HepG2 (cell line): ENCODE results near the gene ESRRG. TPM values are rescaled to one million over a fixed set of nuclear protein-coding genes. Genes with fewer than 3 reads are reported as not detected.

ENCODE experiments used
- ATAC-seq: fragments of 200-7000 bp; cut with Tn5 transposase; 3 replicates; pipeline ENCODE4 v1.9.1; 2020; ENCODE audit warnings: mild to moderate bottlenecking, moderate library complexity
- BruUV-seq: library from RNA; stranded (reverse); fragments of 400-500 nt; replicated peaks from 2 replicates; lab custom pipeline; 2021; lab: Mats Ljungman, UMichigan
- CTCF ChIA-PET: fragments of 300-600 bp; formaldehyde crosslinking; extraction: SDS; loops from one replicate; lab custom pipeline; 2021; ENCODE audit warnings: low total read pairs, inconsistent platforms, low intra/inter-chr PET ratio; lab: Yijun Ruan, JAX
- POLR2A ChIA-PET: fragments of 350-600 bp; sonication (Branson Sonifier 250); formaldehyde crosslinking; loops from one replicate; lab custom pipeline; 2020; ENCODE audit warnings: antibody characterized with exemption, inconsistent platforms; lab: Yijun Ruan, JAX
- DNase-seq: peaks from one replicate; pipeline ENCODE4 v3.0.0-alpha.2; 2015; ENCODE audit warnings: low spot score
- FAIRE-seq: peaks from 3 replicates; lab custom pipeline; 2011; peaks lifted over from hg19 to GRCh38; lab: Jason Lieb, UNC
- H2AFZ ChIP-seq: one replicate; pipeline ENCODE4 v1.6.1; 2011; ENCODE audit warnings: low read length, inconsistent platforms
- H3K27ac ChIP-seq: fragments of 300-600 bp; 3 replicates; pipeline ENCODE4 v1.8.0; 2011; ENCODE audit warnings: mixed run types, mild to moderate bottlenecking, mixed read lengths, low read length, inconsistent platforms; ENCODE audit not compliant: insufficient read depth; ENCODE audit errors: extremely low read length
- H3K27me3 ChIP-seq, 2 experiments: fragments of 200-600 bp in 1 of 2; 2 replicates in 1 of 2; 3 replicates in 1 of 2; pipeline versions ENCODE4 v1.6.0 to v1.8.0; 2011; ENCODE audit warnings: low read length in 2 of 2, mild to moderate bottlenecking in 2 of 2, moderate library complexity in 2 of 2, inconsistent platforms in 1 of 2; ENCODE audit not compliant: insufficient read depth in 2 of 2, control insufficient read depth in 1 of 2
- H3K36me3 ChIP-seq, 2 experiments: fragments of 200-600 bp in 1 of 2; replicated peaks in 1 of 2; 2 replicates in 1 of 2; 3 replicates in 1 of 2; pipeline versions ENCODE4 v1.5.1 to v1.8.0; 2011; ENCODE audit warnings: low read length in 2 of 2, inconsistent platforms in 1 of 2; ENCODE audit not compliant: insufficient read depth in 2 of 2, control insufficient read depth in 1 of 2
- H3K4me1 ChIP-seq: 2 replicates; pipeline ENCODE4 v1.5.1; 2012; ENCODE audit warnings: low read length, inconsistent platforms; ENCODE audit not compliant: insufficient read depth
- H3K4me2 ChIP-seq: 2 replicates; pipeline ENCODE4 v1.6.0; 2011; ENCODE audit warnings: low read depth, low read length, inconsistent platforms
- H3K4me3 ChIP-seq, 3 experiments: fragments of 200-600 bp in 1 of 3; sonication (generic), shearing (Covaris generic) in 1 of 3; replicated peaks in 1 of 3; 2 replicates each; pipeline ENCODE4 v1.5.1; 2011 to 2016; ENCODE audit warnings: low read length in 3 of 3, inconsistent platforms in 2 of 3, low read depth in 2 of 3, mild to moderate bottlenecking in 2 of 3, control low read depth in 1 of 3, mixed read lengths in 1 of 3; ENCODE audit not compliant: insufficient read depth in 1 of 3
- H3K79me2 ChIP-seq: one replicate; pipeline ENCODE4 v1.6.1; 2011; ENCODE audit warnings: low read length, inconsistent platforms; ENCODE audit not compliant: insufficient read depth
- H3K9ac ChIP-seq: 2 replicates; pipeline ENCODE4 v1.6.0; 2011; ENCODE audit warnings: mild to moderate bottlenecking, low read depth, low read length, inconsistent platforms; ENCODE audit not compliant: insufficient read depth
- H3K9me3 ChIP-seq: 2 replicates; pipeline ENCODE4 v1.5.1; 2012; ENCODE audit warnings: mild to moderate bottlenecking, low read length
- H4K20me1 ChIP-seq: 2 replicates; pipeline ENCODE4 v1.6.0; 2011; ENCODE audit warnings: inconsistent platforms, mild to moderate bottlenecking, low read length, moderate library complexity; ENCODE audit not compliant: insufficient read depth
- DNMT1 ChIP-seq: sonication (generic); formaldehyde crosslinking; IDR thresholded peaks from 2 replicates; pipeline ENCODE4 v1.5.1; 2020; ENCODE audit warnings: mild to moderate bottlenecking, missing genetic modification reagents
- FOXO4 ChIP-seq: sonication (generic); formaldehyde crosslinking; conservative IDR thresholded peaks from 2 replicates; pipeline ENCODE4 v1.8.1; 2023; ENCODE audit warnings: missing genetic modification reagents
- GMEB1 ChIP-seq: sonication (generic); formaldehyde crosslinking; IDR thresholded peaks from 2 replicates; pipeline ENCODE4 v1.5.1; 2020; ENCODE audit warnings: missing genetic modification reagents, mild to moderate bottlenecking, borderline replicate concordance
- GPBP1L1 ChIP-seq: sonication (generic); formaldehyde crosslinking; IDR thresholded peaks from 2 replicates; pipeline ENCODE4 v1.5.0; 2020; ENCODE audit warnings: mild to moderate bottlenecking, missing genetic modification reagents
- GPN1 ChIP-seq: sonication (generic); formaldehyde crosslinking; IDR thresholded peaks from 2 replicates; pipeline ENCODE4 v1.5.1; 2020; ENCODE audit warnings: missing genetic modification reagents, borderline replicate concordance
- GZF1 ChIP-seq: sonication (generic); formaldehyde crosslinking; IDR thresholded peaks from 2 replicates; pipeline ENCODE4 v1.5.1; 2020; ENCODE audit warnings: mild to moderate bottlenecking, missing genetic modification reagents
- HMGXB4 ChIP-seq, 2 experiments: sonication (generic) in 1 of 2; formaldehyde crosslinking in 1 of 2; IDR thresholded peaks; 2 replicates each; pipeline versions ENCODE4 v1.4.0 to v1.6.1; 2018 to 2020; ENCODE audit warnings: missing genetic modification reagents in 2 of 2, borderline replicate concordance in 1 of 2, low read depth in 1 of 2, mild to moderate bottlenecking in 1 of 2, missing biosample characterization in 1 of 2
- IKZF4 ChIP-seq: sonication (generic); formaldehyde crosslinking; IDR thresholded peaks from 2 replicates; pipeline ENCODE4 v1.5.1; 2020; ENCODE audit warnings: borderline replicate concordance, mild to moderate bottlenecking, low read depth, missing genetic modification reagents; ENCODE audit errors: not compliant biosample characterization
- RELA ChIP-seq: sonication (generic); formaldehyde crosslinking; IDR thresholded peaks from 2 replicates; pipeline ENCODE4 v1.4.0; 2020; ENCODE audit warnings: missing genetic modification reagents
- ZBTB33 ChIP-seq: sonication (generic); formaldehyde crosslinking; IDR thresholded peaks from 2 replicates; pipeline ENCODE4 v1.4.0; 2020; ENCODE audit warnings: missing genetic modification reagents
- ZFP37 ChIP-seq: sonication (generic); formaldehyde crosslinking; IDR thresholded peaks from 2 replicates; pipeline ENCODE4 v1.4.0; 2020; ENCODE audit warnings: missing genetic modification reagents, borderline replicate concordance
- ZFP91 ChIP-seq: sonication (generic); formaldehyde crosslinking; IDR thresholded peaks from 2 replicates; pipeline ENCODE4 v1.9.0; 2022; ENCODE audit warnings: missing genetic modification reagents, mild to moderate bottlenecking, borderline replicate concordance
- ZMYM4 ChIP-seq: sonication (generic); formaldehyde crosslinking; IDR thresholded peaks from 2 replicates; pipeline ENCODE4 v1.8.1; 2023; ENCODE audit warnings: mild to moderate bottlenecking, missing genetic modification reagents
- ZNF235 ChIP-seq: sonication (generic); formaldehyde crosslinking; IDR thresholded peaks from 2 replicates; pipeline ENCODE4 v1.8.1; 2023; ENCODE audit warnings: mild to moderate bottlenecking, missing genetic modification reagents, borderline replicate concordance
- WGBS: methylation state at CpG from one replicate; pipeline ENCODE4 v1.1.6; 2017; ENCODE audit warnings: low lambda C conversion rate; 5-methylcytosine and 5-hydroxymethylcytosine counted together
- in situ Hi-C: cut with HindIII; loops from 2 replicates; pipeline ENCODE4 v1.10.0; 2017; ENCODE audit warnings: low pct_unique_long_range_greater_than_20kb; ENCODE audit not compliant: extremely low pct_ligation_motif_present
- intact Hi-C: fragments of 100-400 bp; cut with micrococcal nuclease; formaldehyde crosslinking; loops from one replicate; pipeline ENCODE4 v1.10.0; 2022; ENCODE audit not compliant: unreplicated experiment
- polyA plus RNA-seq, 8 experiments: library from polyadenylated mRNA; depleted of rRNA in 3 of 8; stranded (reverse) in 7 of 8; unstranded in 1 of 8; fragments of >200 nt; fragmentation: Illumina TruSeq in 4 of 8; extraction: Trizol in 4 of 8; gene quantifications; 2 replicates each; pipeline versions ENCODE4 v1.2.1 to v1.2.3, GENCODE V29; 2011 to 2016; ENCODE audit warnings: low read depth in 4 of 8, missing spikeins in 1 of 8, mixed read lengths in 1 of 8; ENCODE audit not compliant: insufficient read depth in 1 of 8
- total RNA-seq, 5 experiments: library from RNA; depleted of rRNA; stranded (reverse); fragments of >200 nt; fragmentation: Illumina TruSeq; extraction: Trizol; gene quantifications; 2 replicates each; pipeline ENCODE4 v1.2.3, GENCODE V29; 2016; ENCODE audit warnings: low read depth in 1 of 5

The ESRRG gene
- total and polyA plus RNA-seq, 2 of the 13 experiments (the other 11 are each of a cell fraction or from before 2014, with no cell fraction given), result not detected

- Histone ChIP-seq H3K4me1 (no peaks in the 10 kb centered on the region), H3K79me2 (no peaks in the 10 kb centered on the region), H3K27me3 (no peaks in the 10 kb centered on the region), H3K36me3 (no peaks in the 10 kb centered on the region), H3K9ac (no peak overlapping the region), H3K4me2 (no peak overlapping the region), H2AFZ (no peak overlapping the region), H4K20me1 (no peaks in the 10 kb centered on the region), H3K4me3 (no peak overlapping the region), H3K27ac (no peak overlapping the region), H3K9me3 (no peaks in the 10 kb centered on the region)
- CTCF ChIA-PET, result no interaction called here
- ATAC-seq (no peak), DNase-seq (no peak), FAIRE-seq (no peak)
- intact Hi-C loops (no loop called here), in situ Hi-C loops (no loop called here)
- 0% methylated on average over 1 of the region's 1 CpG for WGBS
- POLR2A ChIA-PET, result no interaction called here
- BruUV-seq, result no TSS peak
- no peak for TF ChIP-seq ZMYM4 (CRISPR knock-in tag)
- TF ChIP-seq GPN1 (CRISPR knock-in tag), result no peak
- TF ChIP-seq GPBP1L1 (CRISPR knock-in tag), result no peak
- no peak for TF ChIP-seq DNMT1 (CRISPR knock-in tag)
- TF ChIP-seq HMGXB4 (CRISPR knock-in tag; IDR thresholded peaks at IDR 0.05; ENCODE audit: borderline replicate concordance in 1 of 2, low read depth in 1 of 2), result no peak
- no peak for TF ChIP-seq RELA (CRISPR knock-in tag)
- no peak for TF ChIP-seq ZBTB33 (CRISPR knock-in tag)
- TF ChIP-seq ZFP91, result no peak
- no peak for TF ChIP-seq ZNF235 (CRISPR knock-in tag)
- no peak for TF ChIP-seq ZFP37 (CRISPR knock-in tag)
- no peak for TF ChIP-seq GMEB1 (CRISPR knock-in tag)
- TF ChIP-seq GZF1 (CRISPR knock-in tag), result no peak
- no peak for TF ChIP-seq IKZF4 (CRISPR knock-in tag)
- no peak for TF ChIP-seq FOXO4
Observed at GRCh38 chr1:216553040-216553439, 170.2 kb downstream of the ESRRG start.
